OCI-LY7 (cell line): Measurements from ENCODE around the gene PPL. TPM values are rescaled to one million over a fixed set of nuclear protein-coding genes. Genes with fewer than 3 reads are reported as not detected.

ENCODE experiments used
- BruUV-seq: library from RNA; stranded (reverse); fragments of 400-500 nt; replicated peaks from 2 replicates; lab custom pipeline; 2021; lab: Mats Ljungman, UMichigan
- CTCF ChIA-PET: fragments of 300-600 bp; sonication (Branson Sonifier 250); formaldehyde crosslinking; loops from one replicate; lab custom pipeline; 2022; ENCODE audit warnings: antibody characterized with exemption; ENCODE audit not compliant: unreplicated experiment; lab: Charles Lee
- POLR2A ChIA-PET: fragments of 300-600 bp; sonication (Branson Sonifier 250); formaldehyde crosslinking; loops from one replicate; lab custom pipeline; 2022; ENCODE audit warnings: antibody characterized with exemption; lab: Charles Lee
- DNase-seq: peaks from one replicate; pipeline ENCODE4 v3.0.0-alpha.2; 2015; ENCODE audit warnings: low spot score
- H2AFZ ChIP-seq: fragments of 200-600 bp; sonication (generic), shearing (Covaris generic); 2 replicates; pipeline ENCODE4 v1.6.1; 2014; ENCODE audit warnings: mild to moderate bottlenecking, antibody characterized with exemption, low read length, moderate library complexity
- H3K27ac ChIP-seq: fragments of 200-600 bp; sonication (generic); 2 replicates; pipeline ENCODE4 v1.5.1; 2014; ENCODE audit warnings: mixed run types, low read depth, mild to moderate bottlenecking, moderate library complexity, low read length, inconsistent platforms; ENCODE audit not compliant: poor library complexity, severe bottlenecking
- H3K36me3 ChIP-seq: fragments of 200-600 bp; sonication (generic); 2 replicates; pipeline ENCODE4 v1.6.1; 2014; ENCODE audit warnings: mild to moderate bottlenecking, antibody characterized with exemption, low read length, moderate library complexity, mixed read lengths; ENCODE audit not compliant: insufficient read depth
- H3K4me1 ChIP-seq: fragments of 200-600 bp; sonication (generic); 2 replicates; pipeline ENCODE4 v1.5.1; 2014; ENCODE audit warnings: mild to moderate bottlenecking, low read length; ENCODE audit not compliant: insufficient read depth, poor library complexity, severe bottlenecking
- H3K4me2 ChIP-seq: fragments of 200-600 bp; sonication (generic); 2 replicates; pipeline ENCODE4 v1.6.1; 2014; ENCODE audit warnings: mild to moderate bottlenecking, low read length
- H3K4me3 ChIP-seq: fragments of 200-600 bp; sonication (generic); 2 replicates; pipeline ENCODE4 v1.5.1; 2014; ENCODE audit warnings: mild to moderate bottlenecking, low read depth, low read length; ENCODE audit not compliant: poor library complexity, severe bottlenecking
- H3K79me2 ChIP-seq: fragments of 200-600 bp; sonication (generic); 2 replicates; pipeline ENCODE4 v1.6.1; 2016; ENCODE audit warnings: low read depth, mild to moderate bottlenecking, low read length, moderate library complexity, mixed read lengths; ENCODE audit not compliant: insufficient read depth
- H3K9me2 ChIP-seq: fragments of 200-600 bp; sonication (generic); 2 replicates; pipeline ENCODE4 v1.6.1; 2016; ENCODE audit warnings: mild to moderate bottlenecking, low read length, mixed read lengths; ENCODE audit not compliant: insufficient read depth
- H3K9me3 ChIP-seq: fragments of 200-600 bp; sonication (generic); 2 replicates; pipeline ENCODE4 v1.6.1; 2014; ENCODE audit warnings: mild to moderate bottlenecking, mixed run types, low read length, mixed read lengths
- H4K20me1 ChIP-seq: fragments of 200-600 bp; sonication (generic); 2 replicates; pipeline ENCODE4 v1.6.1; 2014; ENCODE audit warnings: mild to moderate bottlenecking, antibody characterized with exemption, low read length, moderate library complexity, mixed read lengths; ENCODE audit not compliant: insufficient read depth
- CTCF ChIP-seq: fragments of 200-600 bp; sonication (generic); conservative IDR thresholded peaks from 2 replicates; pipeline ENCODE4 v1.5.1; 2014; ENCODE audit warnings: mild to moderate bottlenecking, antibody characterized with exemption, low read length, moderate library complexity, mixed read lengths
- EZH2phosphoT487 ChIP-seq: fragments of 200-600 bp; sonication (generic); IDR thresholded peaks from 2 replicates; pipeline ENCODE4 v1.6.1; 2018; ENCODE audit warnings: low read depth, borderline replicate concordance, mild to moderate bottlenecking, mixed run types, antibody characterized with exemption, low read length, moderate library complexity, mixed read lengths
- intact Hi-C: fragments of 100-400 bp; cut with micrococcal nuclease; formaldehyde crosslinking; loops from one replicate; pipeline ENCODE4 v1.10.0; 2022; ENCODE audit not compliant: unreplicated experiment
- total RNA-seq, 2 experiments: library from RNA; depleted of rRNA in 1 of 2; stranded (reverse); fragments of >200 nt in 1 of 2; shearing (Covaris generic) in 1 of 2; gene quantifications; 2 replicates each; pipeline ENCODE4 v1.2.3, GENCODE V29; 2014 to 2022

Gene PPL
- total RNA-seq, 2 experiments from 2014 or later: not detected

- TF ChIP-seq EZH2phosphoT487 (no peak), CTCF (no peak)
- Histone ChIP-seq H3K9me3 (no peaks in the 10 kb centered on the region), H4K20me1 (no peaks in the 10 kb centered on the region), H3K27ac (no peak overlapping the region), H3K79me2 (no peaks in the 10 kb centered on the region), H2AFZ (no peak overlapping the region), H3K9me2 (no peaks in the 10 kb centered on the region), H3K4me1 (no peaks in the 10 kb centered on the region), H3K4me2 (no peak overlapping the region), H3K4me3 (no peak overlapping the region), H3K36me3 (no peaks in the 10 kb centered on the region)
- BruUV-seq: no TSS peak
- ChIA-PET POLR2A (no interaction called here), CTCF (no interaction called here)
- intact Hi-C loops: no loop called here
- no peak for DNase-seq
Measured at GRCh38 chr16:4935241-4935855, 1.6 kb downstream of the PPL start.

DNA sequence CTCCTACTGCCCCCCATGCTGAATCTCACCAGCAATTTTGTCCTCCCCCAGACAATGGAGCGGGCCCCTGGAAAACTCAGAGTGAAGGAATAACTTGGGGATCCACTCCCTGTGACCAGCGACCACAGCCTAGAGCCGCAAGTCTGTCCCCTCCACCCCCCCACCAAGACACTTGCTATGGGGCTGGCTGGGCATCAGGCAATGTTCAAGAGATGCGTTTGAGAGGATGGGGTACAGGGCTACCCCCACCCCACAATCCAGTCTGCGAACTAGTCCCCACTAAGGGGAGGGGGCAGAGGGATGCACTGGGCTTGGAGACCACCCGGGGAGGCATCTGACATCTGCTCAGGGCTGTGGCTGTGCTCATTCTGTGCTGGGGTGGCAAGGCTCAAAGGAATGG is 2.4 kb downstream of the PPL start:
- Histone ChIP-seq H3K9me2 (no peaks in the 10 kb centered on the region), H3K27ac (no peak overlapping the region), H3K4me2 (no peak overlapping the region), H3K9me3 (no peaks in the 10 kb centered on the region), H3K4me1 (no peaks in the 10 kb centered on the region), H2AFZ (no peak overlapping the region), H4K20me1 (no peaks in the 10 kb centered on the region), H3K4me3 (no peak overlapping the region), H3K36me3 (no peaks in the 10 kb centered on the region), H3K79me2 (no peaks in the 10 kb centered on the region)
- BruUV-seq: no TSS peak
- DNase-seq: no peak
- ChIA-PET POLR2A (no interaction called here), CTCF (no interaction called here)
- TF ChIP-seq EZH2phosphoT487: no peak
- no peak for TF ChIP-seq CTCF
- intact Hi-C loops: no loop called here

GRCh38 chr16:4933871-4934395 is 3.0 kb downstream of the PPL start:
- CTCF ChIA-PET: no interaction called here
- Histone ChIP-seq H3K4me2 (no peak overlapping the region), H3K9me3 (no peaks in the 10 kb centered on the region), H3K79me2 (no peaks in the 10 kb centered on the region), H4K20me1 (no peaks in the 10 kb centered on the region), H2AFZ (no peak overlapping the region), H3K27ac (no peak overlapping the region), H3K9me2 (no peaks in the 10 kb centered on the region), H3K4me1 (no peaks in the 10 kb centered on the region), H3K36me3 (no peaks in the 10 kb centered on the region), H3K4me3 (no peak overlapping the region)
- BruUV-seq: no TSS peak
- intact Hi-C loops: no loop called here
- no peak for DNase-seq
- POLR2A ChIA-PET: no interaction called here
- TF ChIP-seq CTCF: no peak
- no peak for TF ChIP-seq EZH2phosphoT487
